Bronchial epithelial cell (primary cell): ENCODE results near the gene VSTM2B. TPM values are rescaled to one million over a fixed set of nuclear protein-coding genes. Genes with fewer than 3 reads are reported as not detected.

ENCODE experiments used
- DNase-seq: peaks from one replicate; pipeline ENCODE4 v3.0.0-alpha.2; 2010; ENCODE audit warnings: low read depth
- FAIRE-seq: peaks from 2 replicates; lab custom pipeline; 2011; peaks lifted over from hg19 to GRCh38; lab: Jason Lieb, UNC
- H3K27me3 ChIP-seq: 2 replicates; pipeline ENCODE4 v1.5.1; 2011; ENCODE audit warnings: low read length; ENCODE audit not compliant: control insufficient read depth, insufficient read depth
- H3K36me3 ChIP-seq: 2 replicates; pipeline ENCODE4 v1.5.1; 2011; ENCODE audit warnings: low read length; ENCODE audit not compliant: control insufficient read depth, insufficient read depth
- H3K4me3 ChIP-seq: 2 replicates; pipeline ENCODE4 v1.5.1; 2011; ENCODE audit warnings: mild to moderate bottlenecking, low read depth, low read length, control low read depth
- total RNA-seq: library from RNA; depleted of rRNA; stranded (reverse); fragments of >200 nt; gene quantifications from 2 replicates; pipeline ENCODE4 v1.2.1, GENCODE V29; 2014
- TF ChIP-seq, protein P1 (sequence below): IDR thresholded peaks from 2 replicates; pipeline ENCODE4 v1.5.1; 2011; ENCODE audit warnings: mild to moderate bottlenecking, moderate library complexity, low read length, control low read depth, inconsistent platforms; ENCODE audit not compliant: insufficient read depth, severe bottlenecking

VSTM2B gene
- total RNA-seq, 1 donor from 2014 or later, result not detected

DNA sequence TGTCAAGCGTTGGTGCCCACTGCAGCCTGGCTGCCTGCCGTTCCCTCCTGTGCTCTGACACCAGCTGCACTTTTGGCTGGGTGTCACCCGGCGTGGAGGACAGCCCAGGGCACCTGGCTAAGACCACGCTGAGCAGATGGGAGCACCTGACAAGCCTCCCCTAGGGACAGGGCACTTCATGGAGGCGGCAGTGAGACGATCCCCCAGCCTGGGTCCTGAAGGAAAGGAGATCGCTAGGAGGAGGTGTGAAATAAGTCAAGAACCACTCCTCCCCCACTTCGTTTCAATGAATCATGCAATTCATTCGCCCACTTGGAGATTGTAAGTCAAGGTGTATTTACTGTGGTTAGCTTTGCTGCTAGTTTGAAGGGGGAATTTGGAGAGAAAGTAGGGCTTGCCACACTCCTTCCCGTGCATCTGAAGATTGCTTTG, 38.8 kb downstream of the VSTM2B start:
- no peak for FAIRE-seq
- no peaks in the 10 kb centered on the region for H3K27me3 ChIP-seq

DNA sequence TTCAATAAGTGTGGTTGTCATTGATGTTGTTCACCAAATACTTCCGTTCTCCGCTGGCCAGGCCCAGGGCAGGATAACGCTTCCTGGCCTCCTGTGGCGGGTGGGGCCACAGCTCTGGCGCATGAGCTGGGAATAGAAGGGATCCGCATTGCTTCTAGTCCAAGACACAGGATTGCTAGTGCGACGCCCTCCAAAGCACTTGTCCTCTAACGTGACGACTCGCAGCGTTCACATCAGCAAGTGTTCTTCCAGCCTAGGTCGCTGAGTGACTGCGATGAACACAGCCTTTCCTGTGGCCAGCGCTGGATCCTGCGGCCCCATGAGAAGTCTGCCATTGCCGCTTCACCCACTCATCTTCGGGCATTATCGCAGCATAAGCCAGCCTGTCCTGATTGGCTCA, 39.4 kb downstream of the VSTM2B start:
- DNase-seq, result no peak
- peak; percentile 23 for FAIRE-seq
- TF ChIP-seq, protein P1, sequence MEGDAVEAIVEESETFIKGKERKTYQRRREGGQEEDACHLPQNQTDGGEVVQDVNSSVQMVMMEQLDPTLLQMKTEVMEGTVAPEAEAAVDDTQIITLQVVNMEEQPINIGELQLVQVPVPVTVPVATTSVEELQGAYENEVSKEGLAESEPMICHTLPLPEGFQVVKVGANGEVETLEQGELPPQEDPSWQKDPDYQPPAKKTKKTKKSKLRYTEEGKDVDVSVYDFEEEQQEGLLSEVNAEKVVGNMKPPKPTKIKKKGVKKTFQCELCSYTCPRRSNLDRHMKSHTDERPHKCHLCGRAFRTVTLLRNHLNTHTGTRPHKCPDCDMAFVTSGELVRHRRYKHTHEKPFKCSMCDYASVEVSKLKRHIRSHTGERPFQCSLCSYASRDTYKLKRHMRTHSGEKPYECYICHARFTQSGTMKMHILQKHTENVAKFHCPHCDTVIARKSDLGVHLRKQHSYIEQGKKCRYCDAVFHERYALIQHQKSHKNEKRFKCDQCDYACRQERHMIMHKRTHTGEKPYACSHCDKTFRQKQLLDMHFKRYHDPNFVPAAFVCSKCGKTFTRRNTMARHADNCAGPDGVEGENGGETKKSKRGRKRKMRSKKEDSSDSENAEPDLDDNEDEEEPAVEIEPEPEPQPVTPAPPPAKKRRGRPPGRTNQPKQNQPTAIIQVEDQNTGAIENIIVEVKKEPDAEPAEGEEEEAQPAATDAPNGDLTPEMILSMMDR, result no peak
- no peaks in the 10 kb centered on the region for H3K36me3 ChIP-seq
- no peaks in the 10 kb centered on the region for H3K27me3 ChIP-seq
- H3K4me3 ChIP-seq, result no peak overlapping the region

More for the DNA sequence above, 38.8 kb downstream of the VSTM2B start:
- TF ChIP-seq, protein P1, result no peak
- no peak for DNase-seq
- Histone ChIP-seq H3K4me3 (no peak overlapping the region), H3K36me3 (no peaks in the 10 kb centered on the region)

DNA sequence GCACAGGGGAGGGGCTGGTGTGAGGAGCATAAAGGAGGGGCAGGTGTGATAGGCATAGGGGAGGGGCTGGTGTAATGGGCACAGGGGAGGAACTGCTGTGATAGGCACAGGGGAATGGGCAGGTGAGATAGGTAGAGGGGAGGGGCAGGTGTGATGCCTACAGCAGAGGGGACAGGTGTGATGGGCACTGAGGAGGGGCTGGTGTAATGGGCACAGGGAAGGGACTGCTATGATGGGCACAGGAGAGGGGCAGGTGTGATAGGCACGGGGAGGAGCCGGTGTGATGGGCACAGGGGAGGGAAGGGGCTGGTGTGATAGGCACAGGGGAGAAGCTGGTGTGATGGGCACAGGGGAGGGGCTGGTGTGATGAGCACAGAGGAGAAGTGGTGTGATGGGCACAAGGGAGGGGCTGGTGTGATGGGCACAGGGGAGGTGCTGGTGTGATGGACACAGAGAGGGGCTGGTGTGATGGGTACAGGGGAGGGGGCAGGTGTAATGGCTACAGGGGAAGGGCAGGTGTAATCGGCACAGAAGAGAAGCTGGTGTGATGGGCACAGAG, 40.8 kb downstream of the VSTM2B start:
- no peaks in the 10 kb centered on the region for H3K36me3 ChIP-seq
- H3K27me3 ChIP-seq, result no peaks in the 10 kb centered on the region
- TF ChIP-seq, protein P1, result no peak
- FAIRE-seq, result peak; percentile 62
- no peak for DNase-seq
- H3K4me3 ChIP-seq, result no peak overlapping the region

DNA sequence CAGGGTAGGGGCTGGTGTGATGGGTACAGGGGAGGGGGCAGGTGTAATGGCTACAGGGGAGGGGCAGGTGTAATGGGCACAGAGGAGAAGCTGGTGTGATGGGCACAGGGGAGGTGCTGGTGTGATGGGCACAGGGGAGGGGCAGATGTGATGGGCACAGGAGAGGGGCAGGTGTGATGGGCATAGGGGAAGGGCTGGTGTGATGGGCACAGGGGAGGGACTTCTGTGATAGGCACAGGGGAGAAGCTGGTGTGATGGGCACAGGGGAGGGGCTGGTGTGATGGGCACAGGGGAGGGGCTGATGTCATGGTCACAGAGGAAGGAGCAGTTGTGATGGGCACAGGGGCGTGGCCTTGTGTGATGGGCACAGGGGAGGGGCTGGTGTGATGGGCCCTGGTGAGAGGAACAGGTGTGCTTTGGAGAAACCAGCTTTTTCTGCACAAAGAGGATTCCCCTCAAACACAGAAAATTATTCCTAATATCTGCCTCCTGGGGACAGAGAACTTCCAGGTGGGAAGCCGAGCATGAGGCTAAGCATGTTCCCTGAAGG, 41.6 kb downstream of the VSTM2B start:
- DNase-seq (no peak), FAIRE-seq (no peak)
- H3K4me3 ChIP-seq, result no peak overlapping the region
- TF ChIP-seq, protein P1, result no peak
- H3K36me3 ChIP-seq, result no peaks in the 10 kb centered on the region
- H3K27me3 ChIP-seq, result no peaks in the 10 kb centered on the region

DNA sequence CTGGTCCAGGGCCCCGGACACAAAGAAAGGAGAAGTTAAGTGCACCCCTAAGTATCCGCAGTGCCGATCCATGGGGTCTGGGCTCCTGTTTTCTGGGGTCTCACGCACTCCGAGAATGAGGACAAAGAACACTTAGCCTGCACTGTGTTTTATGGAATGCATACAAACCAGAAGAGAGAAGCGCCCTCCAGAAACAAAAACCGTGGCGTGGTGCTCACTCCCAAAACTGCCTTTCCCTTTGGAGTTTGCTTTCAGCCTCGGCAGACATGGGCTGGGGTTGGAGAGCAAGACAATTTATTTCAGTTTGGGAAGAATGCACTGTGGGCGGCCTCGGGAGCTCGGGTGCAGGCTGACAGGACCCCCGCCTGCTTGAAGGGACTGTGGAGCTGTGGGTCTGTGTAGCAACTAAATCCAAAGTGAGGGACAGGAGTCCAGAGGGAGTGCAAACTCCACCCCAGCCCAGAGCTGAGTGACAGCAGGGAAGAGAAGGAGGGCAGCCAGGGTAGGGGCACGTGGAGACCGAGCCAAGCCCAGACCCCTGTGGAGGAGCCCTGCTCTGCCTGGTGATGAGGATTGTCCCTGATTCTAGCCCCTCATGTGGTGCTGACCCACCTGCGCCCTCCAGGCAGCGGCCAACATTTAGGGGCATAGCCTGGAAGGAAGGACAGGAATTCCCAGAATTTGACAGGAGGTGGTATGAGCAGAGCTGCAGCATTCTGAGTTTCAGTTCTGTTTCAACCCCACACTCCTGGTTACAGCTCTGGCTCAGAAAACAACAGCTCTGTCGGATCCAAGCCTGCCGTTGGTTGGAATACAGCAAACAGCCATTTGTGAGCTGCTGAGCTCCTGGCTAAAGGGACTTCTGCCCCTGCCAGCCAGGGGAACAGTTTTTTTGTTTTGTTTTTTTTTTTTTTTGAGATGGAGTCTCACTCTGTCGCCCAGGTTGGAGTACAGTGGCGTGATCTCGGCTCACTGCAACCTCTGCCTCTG, 42.5 kb downstream of the VSTM2B start:
- DNase-seq (no peak), FAIRE-seq (no peak)
- TF ChIP-seq, protein P1, result no peak
- H3K36me3 ChIP-seq, result no peaks in the 10 kb centered on the region
- no peaks in the 10 kb centered on the region for H3K27me3 ChIP-seq
- no peak overlapping the region for H3K4me3 ChIP-seq
